Thoracic aorta (tissue), 2 donors: ENCODE measurements around the gene TRPC5OS. TPM values are rescaled to one million over a fixed set of nuclear protein-coding genes. Genes with fewer than 3 reads are reported as not detected.

ENCODE experiments used
- ATAC-seq: fragments of 150-250 bp; one replicate; pipeline ENCODE4 v1.8.0; 2017; ENCODE audit warnings: low read depth; ENCODE audit not compliant: insufficient number of reproducible peaks, low FRiP score
- DNase-seq: peaks from one replicate; pipeline ENCODE4 v3.0.0-alpha.2; 2020; ENCODE audit warnings: low spot score
- H3K27ac ChIP-seq, 2 donors: fragments of 200-600 bp; sonication (generic); 1 replicate in 1 of 2; 2 replicates in 1 of 2; pipeline ENCODE4 v1.5.1; 2016; ENCODE audit warnings: mild to moderate bottlenecking in 2 of 2, moderate library complexity in 2 of 2
- H3K27me3 ChIP-seq: fragments of 200-600 bp; sonication (generic); replicated peaks from 2 replicates; pipeline ENCODE4 v1.6.0; 2016; ENCODE audit warnings: mild to moderate bottlenecking; ENCODE audit not compliant: insufficient read depth
- H3K36me3 ChIP-seq: fragments of 200-600 bp; sonication (generic); one replicate; pipeline ENCODE4 v1.5.1; 2016
- H3K4me1 ChIP-seq, 2 donors: fragments of 200-600 bp; sonication (generic); 1 replicate in 1 of 2; 2 replicates in 1 of 2; pipeline versions ENCODE4 v1.5.1 to v1.6.0; 2016; ENCODE audit warnings: low read depth in 2 of 2, mild to moderate bottlenecking in 1 of 2; ENCODE audit not compliant: control insufficient read depth in 1 of 2
- H3K4me3 ChIP-seq: fragments of 200-600 bp; sonication (generic); 2 replicates; pipeline ENCODE4 v1.5.1; 2016; ENCODE audit warnings: mild to moderate bottlenecking
- H3K9me3 ChIP-seq: fragments of 200-600 bp; sonication (generic); 2 replicates; pipeline ENCODE4 v1.5.1; 2016
- CTCF ChIP-seq: fragments of 200-600 bp; sonication (generic); IDR thresholded peaks from one replicate; pipeline ENCODE4 v1.5.1; 2019; ENCODE audit warnings: antibody characterized with exemption
- total RNA-seq, 2 donors: library from RNA; depleted of rRNA; stranded (reverse); fragments of >200 nt; gene quantifications; one replicate each; pipeline versions ENCODE4 v1.1.0 to v1.2.3, GENCODE V29; 2016

TRPC5OS gene
- total RNA-seq, 2 donors from 2014 or later, result not detected

GRCh38 chrX:111928456-111928855 lies 52.5 kb downstream of the TRPC5OS start:
- Histone ChIP-seq H3K27me3 (no peaks in the 10 kb centered on the region), H3K4me1 (no peaks in the 10 kb centered on the region), H3K4me3 (no peak overlapping the region), H3K27ac (no peak overlapping the region), H3K9me3 (no peaks in the 10 kb centered on the region), H3K36me3 (no peaks in the 10 kb centered on the region)
- no peak for TF ChIP-seq CTCF
- no peak for ATAC-seq
- no peak for DNase-seq

Other genes starting within 250 kb of the TRPC5OS start
- gene ALG13, start 195.0 kb upstream of the TRPC5OS start, total RNA-seq, result 10 to 100 TPM; 43.3 to 75.0 TPM
- not detected for gene TRPC5, start 206.6 kb downstream of the TRPC5OS start, total RNA-seq
- gene RTL4, start 206.8 kb downstream of the TRPC5OS start, total RNA-seq, result not detected